Measurements from ENCODE around the gene DMGDH.

Gene DMGDH

DNA sequence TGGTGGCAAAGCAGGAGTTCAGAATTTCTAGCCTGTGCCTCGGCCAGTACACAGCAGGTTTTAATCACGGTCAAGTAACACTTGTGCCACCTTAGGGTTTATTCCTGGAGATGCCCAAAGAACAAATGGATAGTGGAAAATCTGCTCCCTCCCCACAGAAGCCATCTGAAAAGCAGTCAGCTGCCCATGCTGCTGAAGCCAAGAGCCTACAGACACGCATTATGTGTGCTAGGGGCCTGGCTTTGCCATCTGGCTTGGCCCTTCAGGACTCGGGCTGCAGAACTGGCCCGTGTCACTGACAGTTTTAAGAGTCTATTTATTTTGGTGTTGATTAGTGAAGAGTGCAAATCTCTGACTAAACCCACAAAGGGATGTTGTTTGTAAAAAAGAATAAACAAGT lies 95.5 kb downstream of the DMGDH start:
- no peak for DNase-seq (ENCODE audit: low spot score)

GRCh38 chr5:78972654-78973428 lies 96.6 kb downstream of the DMGDH start:
- DNase-seq (ENCODE audit: low spot score), result no peak

DNA sequence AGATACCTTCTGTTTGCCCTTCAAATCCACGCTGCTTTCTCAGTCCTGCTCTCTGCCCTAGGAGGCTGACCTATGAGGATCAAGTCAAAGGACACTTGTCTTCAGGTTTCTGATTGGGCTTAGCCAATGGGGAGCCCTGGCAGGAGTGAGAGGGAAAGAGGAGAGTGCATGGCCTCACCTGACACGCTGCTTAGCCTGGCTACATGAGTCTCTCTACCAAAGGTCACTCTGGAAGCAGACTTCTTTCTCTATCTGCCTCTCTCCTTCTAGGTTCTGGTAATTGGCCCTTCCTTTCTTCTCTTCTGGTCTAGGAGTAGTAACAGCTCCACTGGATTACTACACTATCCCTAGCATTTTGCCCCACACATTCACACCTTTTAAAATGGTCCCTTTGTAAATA lies 97.5 kb downstream of the DMGDH start:
- DNase-seq (ENCODE audit: low spot score), result no peak

DNA sequence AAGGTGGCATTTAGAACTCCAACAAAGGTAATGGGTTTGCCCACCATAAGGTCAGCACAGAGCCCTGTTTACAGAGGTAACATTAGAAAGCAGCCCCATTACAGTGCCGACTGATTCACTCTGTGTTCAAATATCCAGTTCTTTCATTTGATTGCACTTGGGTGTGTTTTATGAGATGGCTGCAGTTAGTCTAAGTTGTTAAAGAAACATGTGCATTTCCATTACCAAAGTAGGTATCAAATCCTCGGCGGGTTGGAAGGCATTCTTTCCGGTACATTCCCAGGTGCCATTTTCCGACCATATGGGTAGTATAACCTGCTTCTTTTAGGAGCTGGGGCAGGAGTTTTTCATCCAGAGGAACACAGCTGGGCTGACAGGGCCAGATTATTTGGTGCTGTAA lies 100.7 kb downstream of the DMGDH start:
- DNase-seq (ENCODE audit: low spot score), result no peak

GRCh38 chr5:78964889-78965288 lies 104.6 kb downstream of the DMGDH start:
- no peak for DNase-seq (ENCODE audit: low spot score)

DNA sequence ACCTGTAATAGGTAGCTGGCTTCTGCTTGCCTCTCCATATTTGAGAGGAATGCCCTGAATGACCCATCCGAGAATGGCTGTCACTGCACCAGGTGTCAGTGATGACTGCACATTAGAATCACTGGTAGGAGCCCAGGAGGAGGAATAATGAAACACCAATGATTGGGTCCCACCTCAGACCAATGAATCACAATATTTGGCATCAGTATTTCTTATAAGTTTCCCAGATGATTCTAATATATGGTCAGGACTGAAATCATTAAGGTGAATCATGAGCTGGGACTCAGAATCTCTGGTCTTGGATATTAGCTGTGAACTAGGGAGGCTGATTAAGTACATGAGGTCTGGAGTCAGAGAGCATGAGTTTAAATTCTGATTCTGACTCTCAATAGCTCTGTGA lies 107.7 kb downstream of the DMGDH start:
- no peak for DNase-seq (ENCODE audit: low spot score)

GRCh38 chr5:78959767-78960166 lies 109.7 kb downstream of the DMGDH start:
- no peak for DNase-seq (ENCODE audit: low spot score)

GRCh38 chr5:78958672-78959445 lies 110.6 kb downstream of the DMGDH start:
- no peak for DNase-seq (ENCODE audit: low spot score)

DNA sequence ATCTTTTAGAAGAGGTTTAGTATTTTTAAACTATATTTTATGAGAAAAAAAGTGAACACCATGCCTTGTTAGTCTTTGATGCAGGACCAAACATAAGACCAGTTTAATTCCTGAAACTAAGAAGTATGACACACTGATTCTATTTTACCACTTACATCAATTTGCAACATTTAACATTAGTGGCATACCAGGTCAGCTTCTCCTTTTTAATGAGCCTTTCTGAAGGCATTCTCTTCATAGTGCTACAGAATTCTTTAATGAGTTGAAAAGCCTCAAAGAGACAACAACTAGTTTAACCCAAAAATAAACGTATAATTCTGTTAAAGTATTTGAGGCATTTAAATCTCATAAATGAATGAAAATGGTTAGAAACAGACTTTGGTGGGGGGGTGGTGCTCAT lies 112.6 kb downstream of the DMGDH start:
- DNase-seq (ENCODE audit: low spot score), result no peak

DNA sequence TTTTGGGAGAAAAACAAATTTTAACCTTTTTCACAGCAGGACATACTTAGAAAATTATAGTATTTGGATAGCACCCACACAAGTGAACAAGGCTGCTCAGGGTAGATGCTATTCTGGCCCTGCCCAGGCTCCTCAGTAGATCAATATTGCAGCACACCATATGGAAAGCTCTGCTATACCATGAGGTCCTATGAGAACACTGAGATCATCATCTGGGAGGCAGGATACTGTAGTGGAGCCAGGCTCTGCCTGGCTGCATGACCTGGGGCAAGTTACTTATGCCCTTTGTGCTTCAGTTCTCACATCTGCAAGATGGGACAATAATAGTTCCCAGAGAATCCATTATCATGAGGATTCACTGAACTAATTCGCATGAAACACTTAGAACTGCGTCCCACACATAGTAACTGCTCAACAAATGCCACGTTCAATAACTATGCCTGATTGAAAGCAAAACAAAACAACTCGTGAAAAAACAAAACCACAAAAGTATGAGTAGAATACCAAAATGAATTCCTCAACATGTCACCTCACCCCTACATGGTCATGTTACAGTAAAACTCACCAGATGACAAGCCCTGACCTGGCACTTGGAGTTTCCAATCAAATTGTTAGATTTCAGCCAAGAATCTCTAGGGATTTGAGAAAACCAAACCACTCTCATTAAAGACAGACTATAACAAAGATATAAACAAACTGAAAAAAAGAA lies 116.2 kb downstream of the DMGDH start:
- no peak for DNase-seq (ENCODE audit: low spot score)

All from left forelimb (tissue), 1 donor.